H4 (cell line): ENCODE measurements around the gene TESK2. TPM values are rescaled to one million over a fixed set of nuclear protein-coding genes. Genes with fewer than 3 reads are reported as not detected.

Source experiments
- DNase-seq: peaks from one replicate; pipeline ENCODE4 v3.0.0-alpha.2; 2015; ENCODE audit warnings: low spot score
- total RNA-seq: library from RNA; depleted of rRNA; stranded (reverse); fragments of >200 nt; shearing (Covaris generic); gene quantifications from 2 replicates; pipeline ENCODE4 v1.2.3, GENCODE V29; 2014

The TESK2 gene
- total RNA-seq, 1 experiment from 2014 or later: 2.7 TPM

DNA sequence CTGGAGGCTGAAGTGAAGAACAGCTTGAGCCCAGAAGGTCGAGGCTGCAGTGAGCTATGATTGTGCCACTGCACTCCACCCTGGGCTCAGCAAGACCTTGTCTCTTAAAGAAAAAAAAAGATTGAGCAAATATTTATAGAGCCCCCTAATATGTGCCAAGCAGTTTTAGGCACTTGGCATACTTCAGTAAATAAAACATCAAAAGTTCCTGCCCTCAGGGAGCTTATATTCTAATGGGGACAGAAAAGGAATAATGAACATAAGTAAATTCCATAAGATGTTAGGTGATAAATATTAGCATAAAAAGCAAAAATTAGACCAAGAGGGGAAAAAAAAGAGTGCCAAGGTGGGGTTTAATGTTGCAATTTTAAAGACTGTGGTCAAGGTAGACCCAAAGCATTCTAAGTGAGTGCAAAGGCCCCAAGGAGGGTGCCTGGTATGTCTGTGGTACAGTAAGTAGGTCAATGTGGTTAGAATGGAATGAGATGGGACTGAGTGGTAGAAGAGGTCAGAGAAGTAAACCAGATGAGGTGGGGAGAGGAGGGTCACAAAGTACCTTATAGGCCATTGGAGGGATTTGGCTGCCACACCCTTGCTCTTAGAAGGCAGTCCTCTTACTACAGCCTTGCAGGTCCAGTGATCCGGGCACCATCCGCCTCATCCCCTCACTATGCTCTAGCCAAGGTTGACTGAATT lies 153.2 kb downstream of the TESK2 start:
- DNase-seq: no peak

- DNase-seq: no peak
Measured at GRCh38 chr1:45335855-45336324, 155.1 kb downstream of the TESK2 start.

- DNase-seq: no peak
Measured at GRCh38 chr1:45334308-45335245, 156.4 kb downstream of the TESK2 start.

DNA sequence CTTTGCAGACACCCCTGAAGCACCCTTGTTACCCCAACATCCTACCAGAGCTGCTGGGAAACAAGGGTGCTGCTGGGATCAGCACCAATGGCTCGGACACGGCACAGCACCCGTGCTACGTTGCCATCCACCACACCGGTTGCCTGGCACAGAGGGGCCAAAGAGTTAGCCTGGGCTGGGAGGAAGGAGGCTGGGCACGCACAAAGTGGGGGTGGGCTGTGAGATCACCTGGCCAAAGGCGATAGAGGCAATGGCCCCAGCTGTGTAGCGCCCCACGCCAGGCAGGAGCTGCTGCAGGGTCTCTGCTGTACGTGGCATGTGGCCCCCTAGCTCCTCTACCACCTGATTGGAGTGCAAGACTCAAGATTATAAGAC lies 158.6 kb downstream of the TESK2 start:
- no peak for DNase-seq

DNA sequence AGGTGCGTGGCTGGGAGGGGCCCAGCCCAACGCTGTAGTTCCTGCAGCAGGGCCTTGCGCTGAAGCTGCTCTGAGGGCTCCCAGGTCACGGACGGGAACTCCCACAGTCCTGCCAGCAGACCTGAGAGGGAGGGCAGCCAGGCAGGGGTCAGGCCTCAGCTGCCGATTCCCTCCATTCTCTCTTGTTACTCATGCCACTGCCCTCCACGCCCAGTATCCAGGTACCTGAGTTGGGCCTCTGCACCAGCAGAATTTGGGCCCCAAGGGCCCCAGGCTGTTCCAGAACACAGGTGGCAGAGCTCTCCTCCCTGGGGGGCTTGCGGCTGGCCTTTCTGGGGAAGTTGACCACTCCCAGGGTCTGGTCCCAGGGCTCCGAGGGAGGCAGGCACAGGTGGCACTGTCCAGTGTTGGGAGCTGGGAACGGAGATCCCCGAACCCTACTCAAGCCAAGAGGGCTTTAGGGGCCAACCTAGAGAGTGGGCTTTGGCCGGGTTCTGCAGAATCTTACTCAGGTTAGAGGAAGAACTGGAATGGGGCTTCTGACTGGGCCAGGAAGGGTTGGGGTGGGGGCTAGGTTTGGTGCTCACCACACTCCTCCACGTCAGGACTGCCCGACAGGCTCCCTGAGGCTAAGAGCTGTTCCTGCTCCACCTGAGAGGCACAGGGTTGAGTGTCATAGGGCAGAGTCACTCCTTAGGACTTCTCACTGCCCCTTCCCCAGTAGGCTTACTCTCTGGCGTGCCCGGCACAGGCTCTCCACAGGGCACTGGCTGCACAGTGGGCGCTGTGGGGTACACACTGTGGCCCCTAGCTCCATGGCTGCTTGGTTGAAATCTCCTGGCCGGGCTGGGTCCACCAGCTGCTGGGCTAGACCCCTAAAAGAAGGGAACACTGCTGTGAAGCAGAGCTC lies 159.3 kb downstream of the TESK2 start:
- no peak for DNase-seq

GRCh38 chr1:45329445-45329844 lies 161.5 kb downstream of the TESK2 start:
- DNase-seq: no peak

DNA sequence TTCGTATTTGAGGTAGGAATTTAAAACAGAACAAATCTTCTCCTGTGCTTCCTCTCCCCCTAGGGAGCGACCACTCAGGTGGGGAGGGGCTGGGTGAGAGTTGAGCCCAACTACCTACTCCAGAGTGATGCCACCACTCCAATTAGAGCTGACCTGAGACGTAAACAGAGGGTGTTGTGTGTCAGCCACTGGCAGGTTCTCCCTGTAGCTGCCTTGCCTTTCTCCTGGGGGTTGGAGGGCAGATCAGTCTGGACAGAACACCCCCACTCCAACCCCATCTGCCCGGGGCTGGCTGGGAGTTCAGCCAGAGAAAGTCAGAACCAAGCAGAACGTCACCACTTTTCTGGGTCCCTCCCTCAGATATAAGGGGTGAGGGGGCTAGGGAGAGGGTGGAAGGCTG lies 162.3 kb downstream of the TESK2 start:
- no peak for DNase-seq

- no peak for DNase-seq
Measured at GRCh38 chr1:45327644-45328515, 163.1 kb downstream of the TESK2 start.

DNA sequence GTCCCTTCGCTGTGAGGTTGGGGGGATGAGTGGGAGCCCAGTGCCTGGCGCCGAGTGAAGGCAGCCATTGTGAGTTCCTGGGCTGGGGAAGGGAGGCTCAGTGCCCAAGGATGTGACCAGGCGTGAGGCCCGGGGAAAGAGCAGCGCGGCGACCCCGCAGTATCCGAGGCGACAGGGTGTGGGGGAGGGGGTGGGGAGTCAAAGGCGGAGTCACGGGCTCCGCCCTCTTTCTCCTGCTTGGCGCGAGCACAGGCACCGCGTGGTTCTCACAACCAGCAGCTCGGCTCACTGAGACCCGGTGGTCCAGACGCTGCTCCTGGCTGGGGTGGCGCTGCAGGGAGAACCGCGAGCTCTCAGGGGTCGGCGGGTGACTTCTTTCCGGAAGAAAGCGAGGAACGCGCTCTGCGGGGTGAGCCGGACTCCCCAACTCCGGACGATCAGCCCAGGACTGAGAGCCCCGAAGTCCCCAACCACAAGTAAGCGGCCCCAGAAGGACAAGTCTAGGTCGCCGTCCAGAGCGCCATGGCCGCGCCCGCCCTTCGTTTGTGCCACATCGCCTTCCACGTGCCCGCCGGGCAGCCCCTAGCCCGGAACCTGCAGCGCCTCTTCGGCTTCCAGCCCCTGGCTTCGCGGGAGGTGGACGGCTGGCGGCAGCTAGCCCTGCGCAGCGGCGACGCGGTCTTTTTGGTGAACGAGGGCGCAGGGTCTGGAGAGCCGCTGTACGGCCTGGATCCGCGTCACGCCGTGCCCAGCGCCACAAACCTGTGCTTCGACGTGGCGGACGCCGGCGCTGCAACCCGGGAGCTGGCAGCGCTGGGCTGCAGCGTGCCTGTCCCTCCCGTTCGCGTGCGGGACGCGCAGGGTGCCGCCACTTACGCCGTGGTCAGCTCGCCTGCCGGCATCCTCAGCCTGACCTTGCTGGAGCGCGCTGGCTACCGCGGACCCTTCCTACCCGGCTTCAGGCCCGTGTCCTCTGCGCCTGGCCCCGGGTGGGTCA lies 164.0 kb downstream of the TESK2 start, which contains the start of gene HPDL:
Gene HPDL (plus strand): TSS at position 269 of the 997 bp plus-strand sequence. CDS start 254 bp downstream, at position 523.
- no peak for DNase-seq

DNA sequence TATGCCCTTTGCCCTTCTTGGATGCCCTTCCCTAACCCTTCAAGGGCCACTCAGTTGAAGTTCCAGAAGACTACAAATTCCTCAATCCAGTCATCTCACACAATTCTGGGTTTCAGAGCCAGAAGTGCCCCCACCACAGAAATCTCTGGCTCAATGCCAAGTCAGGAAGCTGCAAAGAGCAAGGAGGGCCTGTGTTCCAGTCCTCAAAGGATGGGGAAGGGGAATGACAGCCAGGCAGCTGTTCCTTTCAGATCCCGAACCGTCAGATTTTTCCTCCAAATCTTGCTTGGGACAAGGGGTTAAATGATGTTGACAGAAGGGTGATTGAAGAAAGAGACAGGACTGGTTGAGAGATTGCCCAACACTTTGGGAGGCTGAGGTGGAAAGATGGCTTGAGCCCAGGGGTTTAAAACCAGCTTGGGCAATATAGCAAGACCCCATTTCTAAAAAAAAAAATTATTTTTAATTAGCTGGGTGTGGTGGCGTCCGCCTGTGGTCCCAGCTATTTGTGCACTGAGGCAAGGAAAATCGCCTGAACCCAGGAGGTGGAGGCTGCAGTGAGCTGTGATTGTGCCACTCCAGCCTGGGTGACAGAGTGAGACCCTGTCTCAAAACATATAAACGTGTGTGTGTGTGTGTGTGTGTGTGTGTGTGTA lies 165.0 kb downstream of the TESK2 start:
- DNase-seq: no peak

DNA sequence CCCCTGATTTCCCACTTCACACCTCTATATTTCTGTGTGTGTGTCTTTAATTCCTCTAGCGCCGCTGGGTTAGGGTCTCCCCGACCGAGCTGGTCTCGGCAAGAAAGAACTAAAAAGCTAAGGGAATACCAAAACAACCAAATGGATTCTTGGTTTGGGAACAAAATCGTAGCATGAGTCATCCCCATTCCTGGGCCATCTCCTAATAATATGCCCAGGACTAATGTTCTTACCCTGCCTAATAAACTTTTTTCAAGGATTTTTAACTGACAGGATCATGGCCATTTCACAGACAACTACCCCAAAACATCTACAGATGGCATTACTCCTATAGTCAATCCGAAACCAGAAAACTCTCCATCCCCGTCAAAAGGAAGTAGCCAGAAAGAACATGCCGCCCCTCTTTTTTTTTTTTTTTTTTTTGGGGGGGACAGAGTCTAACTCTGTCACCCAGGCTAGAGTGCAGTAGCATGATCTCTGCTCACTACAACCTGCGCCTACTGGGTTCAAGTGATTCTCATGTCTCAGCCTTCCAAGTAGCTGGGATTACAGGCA lies 168.4 kb downstream of the TESK2 start:
- no peak for DNase-seq

GRCh38 chr1:45321444-45321843 lies 169.5 kb downstream of the TESK2 start:
- no peak for DNase-seq

GRCh38 chr1:45319761-45320160 lies 171.2 kb downstream of the TESK2 start:
- no peak for DNase-seq

DNA sequence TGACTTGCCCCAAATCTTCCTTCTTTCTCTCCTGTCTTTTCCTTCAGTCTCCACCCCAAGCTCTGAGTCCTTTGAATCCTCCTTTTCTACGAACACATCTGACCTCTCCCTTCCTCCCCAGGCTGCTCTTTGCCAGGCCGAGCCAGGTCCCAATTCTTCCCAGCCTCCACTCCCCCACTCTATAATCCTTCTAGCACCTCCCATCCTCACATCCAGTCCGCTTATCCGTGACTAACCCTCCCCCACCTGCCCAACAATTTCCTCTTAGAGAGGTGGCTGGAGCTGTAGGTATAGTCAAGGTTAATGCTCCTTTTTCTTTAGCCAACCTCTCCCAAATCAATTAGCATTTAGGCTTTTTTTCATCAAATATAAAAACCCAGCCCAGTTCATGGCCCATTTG lies 173.8 kb downstream of the TESK2 start:
- DNase-seq: no peak

- DNase-seq: no peak
Measured at GRCh38 chr1:45314266-45314665, 176.7 kb downstream of the TESK2 start.

GRCh38 chr1:45306905-45307304 lies 184.1 kb downstream of the TESK2 start:
- DNase-seq: no peak

- no peak for DNase-seq
Measured at GRCh38 chr1:45306319-45306718, 184.6 kb downstream of the TESK2 start.

DNA sequence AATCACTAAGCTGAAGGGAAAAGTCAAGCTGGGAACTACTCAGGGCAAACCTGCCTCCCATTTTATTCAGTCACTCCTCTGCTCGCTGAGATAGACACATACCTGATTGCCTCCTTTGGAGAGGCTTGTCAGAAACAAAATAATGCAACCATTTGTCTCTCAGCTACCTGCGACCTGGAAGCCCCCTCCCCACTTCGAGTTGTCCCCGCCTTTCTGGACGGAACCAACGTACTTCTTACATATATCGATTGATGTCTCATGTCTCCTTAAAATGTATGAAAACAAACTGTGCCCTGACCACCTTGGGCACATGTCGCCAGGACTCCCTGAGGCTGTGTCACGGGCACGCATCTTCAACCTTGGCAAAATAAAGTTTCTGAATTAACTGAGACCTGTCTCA lies 185.7 kb downstream of the TESK2 start:
- peak; percentile 2 for DNase-seq
